ENCODE results near the gene MAL. TPM values are rescaled to one million over a fixed set of nuclear protein-coding genes. Genes with fewer than 3 reads are reported as not detected.

The MAL gene
- total and polyA plus RNA-seq, 2 of the 8 experiments (the other 6 are each of a cell fraction or from before 2014, with no cell fraction given) = not detected

DNA sequence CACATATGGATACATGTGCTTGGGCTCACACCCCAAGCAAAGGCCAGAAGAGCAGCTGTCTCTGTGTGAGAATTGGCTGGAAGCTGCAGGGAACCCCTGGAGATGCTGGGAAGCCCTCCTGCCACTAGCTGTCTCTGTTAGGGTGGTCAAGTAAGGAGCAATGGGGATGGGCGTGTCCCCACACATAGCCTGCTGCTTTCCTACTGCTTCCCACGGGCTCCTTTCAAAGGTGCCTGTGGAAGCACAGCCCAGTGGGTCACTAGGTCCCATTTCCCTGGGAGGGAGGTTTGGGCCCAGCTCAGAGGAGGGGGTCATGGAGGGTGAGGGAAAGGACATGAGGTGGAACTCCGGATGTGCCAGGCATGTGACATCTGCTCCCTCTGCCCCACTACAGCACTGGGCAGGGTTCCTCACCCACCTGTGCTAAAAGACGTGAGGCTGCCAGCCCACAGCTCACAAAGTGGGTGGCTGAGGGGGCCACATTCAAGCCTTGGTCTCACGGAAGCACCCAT lies 24.4 kb upstream of the MAL start (continued):
- TF ChIP-seq, protein P1, sequence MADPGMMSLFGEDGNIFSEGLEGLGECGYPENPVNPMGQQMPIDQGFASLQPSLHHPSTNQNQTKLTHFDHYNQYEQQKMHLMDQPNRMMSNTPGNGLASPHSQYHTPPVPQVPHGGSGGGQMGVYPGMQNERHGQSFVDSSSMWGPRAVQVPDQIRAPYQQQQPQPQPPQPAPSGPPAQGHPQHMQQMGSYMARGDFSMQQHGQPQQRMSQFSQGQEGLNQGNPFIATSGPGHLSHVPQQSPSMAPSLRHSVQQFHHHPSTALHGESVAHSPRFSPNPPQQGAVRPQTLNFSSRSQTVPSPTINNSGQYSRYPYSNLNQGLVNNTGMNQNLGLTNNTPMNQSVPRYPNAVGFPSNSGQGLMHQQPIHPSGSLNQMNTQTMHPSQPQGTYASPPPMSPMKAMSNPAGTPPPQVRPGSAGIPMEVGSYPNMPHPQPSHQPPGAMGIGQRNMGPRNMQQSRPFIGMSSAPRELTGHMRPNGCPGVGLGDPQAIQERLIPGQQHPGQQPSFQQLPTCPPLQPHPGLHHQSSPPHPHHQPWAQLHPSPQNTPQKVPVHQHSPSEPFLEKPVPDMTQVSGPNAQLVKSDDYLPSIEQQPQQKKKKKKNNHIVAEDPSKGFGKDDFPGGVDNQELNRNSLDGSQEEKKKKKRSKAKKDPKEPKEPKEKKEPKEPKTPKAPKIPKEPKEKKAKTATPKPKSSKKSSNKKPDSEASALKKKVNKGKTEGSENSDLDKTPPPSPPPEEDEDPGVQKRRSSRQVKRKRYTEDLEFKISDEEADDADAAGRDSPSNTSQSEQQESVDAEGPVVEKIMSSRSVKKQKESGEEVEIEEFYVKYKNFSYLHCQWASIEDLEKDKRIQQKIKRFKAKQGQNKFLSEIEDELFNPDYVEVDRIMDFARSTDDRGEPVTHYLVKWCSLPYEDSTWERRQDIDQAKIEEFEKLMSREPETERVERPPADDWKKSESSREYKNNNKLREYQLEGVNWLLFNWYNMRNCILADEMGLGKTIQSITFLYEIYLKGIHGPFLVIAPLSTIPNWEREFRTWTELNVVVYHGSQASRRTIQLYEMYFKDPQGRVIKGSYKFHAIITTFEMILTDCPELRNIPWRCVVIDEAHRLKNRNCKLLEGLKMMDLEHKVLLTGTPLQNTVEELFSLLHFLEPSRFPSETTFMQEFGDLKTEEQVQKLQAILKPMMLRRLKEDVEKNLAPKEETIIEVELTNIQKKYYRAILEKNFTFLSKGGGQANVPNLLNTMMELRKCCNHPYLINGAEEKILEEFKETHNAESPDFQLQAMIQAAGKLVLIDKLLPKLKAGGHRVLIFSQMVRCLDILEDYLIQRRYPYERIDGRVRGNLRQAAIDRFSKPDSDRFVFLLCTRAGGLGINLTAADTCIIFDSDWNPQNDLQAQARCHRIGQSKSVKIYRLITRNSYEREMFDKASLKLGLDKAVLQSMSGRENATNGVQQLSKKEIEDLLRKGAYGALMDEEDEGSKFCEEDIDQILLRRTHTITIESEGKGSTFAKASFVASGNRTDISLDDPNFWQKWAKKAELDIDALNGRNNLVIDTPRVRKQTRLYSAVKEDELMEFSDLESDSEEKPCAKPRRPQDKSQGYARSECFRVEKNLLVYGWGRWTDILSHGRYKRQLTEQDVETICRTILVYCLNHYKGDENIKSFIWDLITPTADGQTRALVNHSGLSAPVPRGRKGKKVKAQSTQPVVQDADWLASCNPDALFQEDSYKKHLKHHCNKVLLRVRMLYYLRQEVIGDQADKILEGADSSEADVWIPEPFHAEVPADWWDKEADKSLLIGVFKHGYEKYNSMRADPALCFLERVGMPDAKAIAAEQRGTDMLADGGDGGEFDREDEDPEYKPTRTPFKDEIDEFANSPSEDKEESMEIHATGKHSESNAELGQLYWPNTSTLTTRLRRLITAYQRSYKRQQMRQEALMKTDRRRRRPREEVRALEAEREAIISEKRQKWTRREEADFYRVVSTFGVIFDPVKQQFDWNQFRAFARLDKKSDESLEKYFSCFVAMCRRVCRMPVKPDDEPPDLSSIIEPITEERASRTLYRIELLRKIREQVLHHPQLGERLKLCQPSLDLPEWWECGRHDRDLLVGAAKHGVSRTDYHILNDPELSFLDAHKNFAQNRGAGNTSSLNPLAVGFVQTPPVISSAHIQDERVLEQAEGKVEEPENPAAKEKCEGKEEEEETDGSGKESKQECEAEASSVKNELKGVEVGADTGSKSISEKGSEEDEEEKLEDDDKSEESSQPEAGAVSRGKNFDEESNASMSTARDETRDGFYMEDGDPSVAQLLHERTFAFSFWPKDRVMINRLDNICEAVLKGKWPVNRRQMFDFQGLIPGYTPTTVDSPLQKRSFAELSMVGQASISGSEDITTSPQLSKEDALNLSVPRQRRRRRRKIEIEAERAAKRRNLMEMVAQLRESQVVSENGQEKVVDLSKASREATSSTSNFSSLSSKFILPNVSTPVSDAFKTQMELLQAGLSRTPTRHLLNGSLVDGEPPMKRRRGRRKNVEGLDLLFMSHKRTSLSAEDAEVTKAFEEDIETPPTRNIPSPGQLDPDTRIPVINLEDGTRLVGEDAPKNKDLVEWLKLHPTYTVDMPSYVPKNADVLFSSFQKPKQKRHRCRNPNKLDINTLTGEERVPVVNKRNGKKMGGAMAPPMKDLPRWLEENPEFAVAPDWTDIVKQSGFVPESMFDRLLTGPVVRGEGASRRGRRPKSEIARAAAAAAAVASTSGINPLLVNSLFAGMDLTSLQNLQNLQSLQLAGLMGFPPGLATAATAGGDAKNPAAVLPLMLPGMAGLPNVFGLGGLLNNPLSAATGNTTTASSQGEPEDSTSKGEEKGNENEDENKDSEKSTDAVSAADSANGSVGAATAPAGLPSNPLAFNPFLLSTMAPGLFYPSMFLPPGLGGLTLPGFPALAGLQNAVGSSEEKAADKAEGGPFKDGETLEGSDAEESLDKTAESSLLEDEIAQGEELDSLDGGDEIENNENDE (IDR thresholded peaks at IDR 0.05; ENCODE audit: insufficient replicate concordance, low read length) = no peak
- TF ChIP-seq SP2 (IDR thresholded peaks at IDR 0.05; ENCODE audit: low read length) (no peak), POLR2A (IDR thresholded peaks at IDR 0.05; ENCODE audit: control extremely low read depth in 1 of 2, low read depth in 2 of 2, low read length in 2 of 2) (no peak), NANOG (IDR thresholded peaks at IDR 0.05; ENCODE audit: insufficient read depth, low read depth, low read length, poor library complexity, severe bottlenecking) (no peak), MAFK (IDR thresholded peaks at IDR 0.05; ENCODE audit: low read depth, low read length) (no peak), RFX5 (IDR thresholded peaks at IDR 0.05; ENCODE audit: borderline replicate concordance, low read depth, low read length) (no peak), BRCA1 (IDR thresholded peaks at IDR 0.05; ENCODE audit: low read depth, low read length) (no peak), CREB1 (IDR thresholded peaks at IDR 0.05) (no peak)

All from H1 (cell line).